CD4-positive, alpha-beta memory T cell (primary cell): ENCODE data around the gene SLC9C1. TPM values are rescaled to one million over a fixed set of nuclear protein-coding genes. Genes with fewer than 3 reads are reported as not detected.

Experiments used
- CTCF ChIA-PET: fragments of 350-600 bp; sonication (Branson Sonifier 250); formaldehyde crosslinking; loops from one replicate; lab custom pipeline; 2021; ENCODE audit warnings: inconsistent platforms; ENCODE audit not compliant: partially characterized antibody; lab: Charles Lee
- POLR2A ChIA-PET: fragments of 350-600 bp; sonication (Branson Sonifier 250); formaldehyde crosslinking; loops from one replicate; lab custom pipeline; 2021; ENCODE audit not compliant: partially characterized antibody; lab: Charles Lee
- DNase-seq, 5 donors: peaks; one replicate each; pipeline versions ENCODE4 v3.0.0 to v3.0.0-alpha.2; 2020 to 2022; ENCODE audit warnings: mixed read lengths in 1 of 5
- H3K27ac ChIP-seq: one replicate; pipeline ENCODE4 v1.7.0; 2013; ENCODE audit warnings: low read depth, low read length
- H3K27me3 ChIP-seq: 2 replicates; pipeline ENCODE4 v1.7.0; 2013; ENCODE audit warnings: mild to moderate bottlenecking, low read length, moderate library complexity; ENCODE audit not compliant: insufficient read depth
- H3K36me3 ChIP-seq: 2 replicates; pipeline ENCODE4 v1.7.0; 2013; ENCODE audit warnings: mild to moderate bottlenecking, low read length, moderate library complexity; ENCODE audit not compliant: insufficient read depth
- H3K4me1 ChIP-seq: 2 replicates; pipeline ENCODE4 v1.7.0; 2013; ENCODE audit warnings: mild to moderate bottlenecking, low read length, moderate library complexity; ENCODE audit not compliant: insufficient read depth
- H3K4me3 ChIP-seq, 2 donors: one replicate each; pipeline ENCODE4 v1.7.0; 2013; ENCODE audit warnings: low read length in 2 of 2, mild to moderate bottlenecking in 1 of 2
- H3K9me3 ChIP-seq, 2 donors: one replicate each; pipeline ENCODE4 v1.7.0; 2013; ENCODE audit warnings: low read length in 2 of 2, control low read depth in 1 of 2; ENCODE audit not compliant: control insufficient read depth in 1 of 2
- H3K27ac Mint-ChIP-seq, 7 donors: one replicate each; pipeline ENCODE4 v1.8.0; 2020 to 2021; ENCODE audit warnings: mixed read lengths in 7 of 7, mild to moderate bottlenecking in 6 of 7, inconsistent platforms in 3 of 7, moderate library complexity in 3 of 7
- H3K27me3 Mint-ChIP-seq, 2 donors: one replicate each; pipeline ENCODE4 v1.8.0; 2020 to 2021; ENCODE audit warnings: mixed read lengths in 2 of 2
- H3K36me3 Mint-ChIP-seq, 2 donors: one replicate each; pipeline ENCODE4 v1.8.0; 2020 to 2021; ENCODE audit warnings: mixed read lengths in 2 of 2, inconsistent platforms in 1 of 2, mild to moderate bottlenecking in 1 of 2
- H3K4me1 Mint-ChIP-seq, 4 donors: one replicate each; pipeline ENCODE4 v1.8.0; 2020 to 2021; ENCODE audit warnings: mixed read lengths in 4 of 4, mild to moderate bottlenecking in 1 of 4
- H3K4me3 Mint-ChIP-seq, 8 donors: one replicate each; pipeline ENCODE4 v1.8.0; 2020 to 2021; ENCODE audit warnings: mixed read lengths in 8 of 8, mild to moderate bottlenecking in 7 of 8, moderate library complexity in 6 of 8, inconsistent platforms in 3 of 8
- H3K9me3 Mint-ChIP-seq, 8 donors: one replicate each; pipeline ENCODE4 v1.8.0; 2020 to 2021; ENCODE audit warnings: mixed read lengths in 8 of 8, mild to moderate bottlenecking in 5 of 8, inconsistent platforms in 3 of 8, moderate library complexity in 1 of 8
- intact Hi-C: fragments of 100-400 bp; cut with micrococcal nuclease; formaldehyde crosslinking; loops from one replicate; pipeline ENCODE4 v1.15.1; 2023
- polyA plus RNA-seq, 2 donors: library from polyadenylated mRNA; unstranded; fragments of 300-500 nt; fragmentation: Illumina TruSeq; gene quantifications; one replicate each; pipeline ENCODE4 v1.2.3, GENCODE V29; 2021
- total RNA-seq, 2 experiments: library from RNA; stranded (reverse); gene quantifications; one replicate each; pipeline ENCODE4 v1.2.3, GENCODE V29; 2021

Gene SLC9C1
- total and polyA plus RNA-seq, 4 experiments from 2014 or later = not detected

- H3K4me1 Mint-ChIP-seq = peaks cover 22 to 38% (median 32%) of the 10 kb centered on the region in 4 donors
- DNase-seq = no peak
- H3K4me1 ChIP-seq = peaks cover 31% of the 10 kb centered on the region
- H3K9me3 Mint-ChIP-seq = peaks cover 0 to 11% (median 3%) of the 10 kb centered on the region in 8 donors
- CTCF ChIA-PET = interaction anchor here (3.8 to 6.8 kb wide), 2 partner anchors 12 to 153 kb away, joined by 26 to 43 read pairs; partner anchors contain the start of gene SLC9C1
- H3K27me3 ChIP-seq = no peaks in the 10 kb centered on the region
- no peaks in the 10 kb centered on the region for H3K36me3 ChIP-seq
- POLR2A ChIA-PET = no interaction called here
- H3K36me3 Mint-ChIP-seq = peaks cover 0 to 4% of the 10 kb centered on the region in 2 donors
- peak overlapping the region in 1 of 7 donors; percentile 54 for H3K27ac Mint-ChIP-seq
- no peak overlapping the region for H3K4me3 Mint-ChIP-seq
- H3K27ac ChIP-seq = no peak overlapping the region
- H3K27me3 Mint-ChIP-seq = no peaks in the 10 kb centered on the region
- H3K4me3 ChIP-seq = no peak overlapping the region
- intact Hi-C loops = no loop called here
- peaks cover 0 to 4% of the 10 kb centered on the region in 2 donors for H3K9me3 ChIP-seq
These were observed 153.4 kb downstream of the SLC9C1 start for GRCh38 chr3:112140584-112140983.

- H3K4me1 Mint-ChIP-seq = peaks cover 37 to 54% (median 47%) of the 10 kb centered on the region in 4 donors
- Histone ChIP-seq H3K4me1 (peaks cover 50% of the 10 kb centered on the region), H3K36me3 (no peaks in the 10 kb centered on the region), H3K4me3 (no peak overlapping the region), H3K27me3 (no peaks in the 10 kb centered on the region), H3K27ac (no peak overlapping the region), H3K9me3 (no peaks in the 10 kb centered on the region)
- no peaks in the 10 kb centered on the region for H3K36me3 Mint-ChIP-seq
- intact Hi-C loops = no loop called here
- ChIA-PET POLR2A (interaction anchor here (0.8 to 2.3 kb wide), 3 partner anchors 10 to 27 kb away, joined by 3 to 10 read pairs (median 3); no protein-coding TSS in a partner anchor), CTCF (interaction anchor here (0.8 to 6.8 kb wide), 22 partner anchors 9 to 395 kb away, joined by 3 to 43 read pairs (median 6); partner anchors contain the start of genes BTLA and SLC9C1)
- no peaks in the 10 kb centered on the region for H3K27me3 Mint-ChIP-seq
- no peak overlapping the region for H3K27ac Mint-ChIP-seq
- no peak for DNase-seq
- H3K9me3 Mint-ChIP-seq = no peaks in the 10 kb centered on the region
- no peak overlapping the region for H3K4me3 Mint-ChIP-seq
These were observed 155.6 kb downstream of the SLC9C1 start for GRCh38 chr3:112138219-112138969.

GRCh38 chr3:112137781-112138180 lies 156.2 kb downstream of the SLC9C1 start:
- POLR2A ChIA-PET = interaction anchor here (2.3 kb wide), 1 partner anchor 9 kb away, joined by 10 read pairs; no protein-coding TSS in a partner anchor
- Mint-ChIP-seq H3K27ac (no peak overlapping the region), H3K4me1 (peaks cover 41 to 57% (median 49%) of the 10 kb centered on the region in 4 donors), H3K27me3 (no peaks in the 10 kb centered on the region), H3K4me3 (no peak overlapping the region), H3K36me3 (peaks cover 0 to 5% of the 10 kb centered on the region in 2 donors), H3K9me3 (no peaks in the 10 kb centered on the region)
- Histone ChIP-seq H3K27ac (no peak overlapping the region), H3K36me3 (no peaks in the 10 kb centered on the region), H3K27me3 (no peaks in the 10 kb centered on the region), H3K4me3 (no peak overlapping the region), H3K4me1 (peaks cover 52% of the 10 kb centered on the region), H3K9me3 (no peaks in the 10 kb centered on the region)
- no peak for DNase-seq
- CTCF ChIA-PET = interaction anchor here (0.5 to 6.8 kb wide), 24 partner anchors 9 to 396 kb away, joined by 3 to 43 read pairs (median 6); partner anchors contain the start of genes BTLA and SLC9C1
- intact Hi-C loops = loop anchor here (1.0 to 2.0 kb wide), 6 partner anchors 25 to 394 kb away; no protein-coding TSS in a partner anchor

- intact Hi-C loops = loop anchor here (1.0 to 2.0 kb wide), 6 partner anchors 25 to 394 kb away; no protein-coding TSS in a partner anchor
- no peaks in the 10 kb centered on the region for H3K9me3 Mint-ChIP-seq
- no peaks in the 10 kb centered on the region for H3K27me3 ChIP-seq
- ChIA-PET CTCF (interaction anchor here (0.5 to 6.8 kb wide), 26 partner anchors 8 to 397 kb away, joined by 3 to 43 read pairs (median 6); partner anchors contain the start of genes BTLA and SLC9C1), POLR2A (interaction anchor here (2.3 kb wide), 1 partner anchor 9 kb away, joined by 10 read pairs; no protein-coding TSS in a partner anchor)
- peak overlapping the region in 1 of 8 donors; percentile 40 for H3K4me3 Mint-ChIP-seq
- no peaks in the 10 kb centered on the region for H3K9me3 ChIP-seq
- DNase-seq = peak in 4 of 5 donors; percentile 41 to 50 (median 45)
- H3K36me3 Mint-ChIP-seq = peaks cover 0 to 5% of the 10 kb centered on the region in 2 donors
- no peak overlapping the region for H3K27ac ChIP-seq
- H3K27ac Mint-ChIP-seq = peak overlapping the region; percentile 10 to 99 (median 68)
- peaks cover 45 to 61% (median 53%) of the 10 kb centered on the region in 4 donors for H3K4me1 Mint-ChIP-seq
- no peak overlapping the region for H3K4me3 ChIP-seq
- H3K27me3 Mint-ChIP-seq = no peaks in the 10 kb centered on the region
- no peaks in the 10 kb centered on the region for H3K36me3 ChIP-seq
- peaks cover 58% of the 10 kb centered on the region for H3K4me1 ChIP-seq
These were observed 156.9 kb downstream of the SLC9C1 start for GRCh38 chr3:112136959-112137693.

- intact Hi-C loops = loop anchor here (2.0 kb wide), 1 partner anchor 157 kb away; no protein-coding TSS in a partner anchor
- Mint-ChIP-seq H3K9me3 (no peaks in the 10 kb centered on the region), H3K27me3 (no peaks in the 10 kb centered on the region), H3K4me3 (peak overlapping the region in 2 of 8 donors; percentile 8 to 53), H3K27ac (peak overlapping the region in 6 of 7 donors; percentile 84 to 99 (median 98)), H3K4me1 (peaks cover 48 to 68% (median 58%) of the 10 kb centered on the region in 4 donors), H3K36me3 (peaks cover 0 to 5% of the 10 kb centered on the region in 2 donors)
- Histone ChIP-seq H3K4me3 (no peak overlapping the region), H3K27ac (peak overlapping the region; percentile 76), H3K9me3 (no peaks in the 10 kb centered on the region), H3K27me3 (no peaks in the 10 kb centered on the region), H3K36me3 (no peaks in the 10 kb centered on the region), H3K4me1 (peaks cover 67% of the 10 kb centered on the region)
- POLR2A ChIA-PET = interaction anchor here (0.5 kb wide), 1 partner anchor 600 kb away, joined by 4 read pairs; no protein-coding TSS in a partner anchor
- no peak for DNase-seq
- CTCF ChIA-PET = interaction anchor here (0.9 to 6.8 kb wide), 12 partner anchors 12 to 398 kb away, joined by 3 to 43 read pairs (median 12); partner anchors contain the start of genes BTLA and SLC9C1
These were observed 158.0 kb downstream of the SLC9C1 start for GRCh38 chr3:112136046-112136445.

- no peaks in the 10 kb centered on the region for H3K27me3 ChIP-seq
- H3K4me3 ChIP-seq = peak overlapping the region in 1 of 2 donors; percentile 6
- peak overlapping the region; percentile 76 for H3K27ac ChIP-seq
- no peaks in the 10 kb centered on the region for H3K36me3 ChIP-seq
- peak overlapping the region; percentile 97 to 99 (median 98) for H3K27ac Mint-ChIP-seq
- peaks cover 60 to 84% (median 70%) of the 10 kb centered on the region in 4 donors for H3K4me1 Mint-ChIP-seq
- ChIA-PET CTCF (interaction anchor here (1.1 to 6.8 kb wide), 3 partner anchors 10 to 159 kb away, joined by 3 to 43 read pairs (median 43); partner anchors contain the start of gene SLC9C1), POLR2A (interaction anchor here (3.5 kb wide), 1 partner anchor 10 kb away, joined by 18 read pairs; no protein-coding TSS in a partner anchor)
- H3K4me3 Mint-ChIP-seq = peak overlapping the region; percentile 14 to 98 (median 56)
- intact Hi-C loops = no loop called here
- no peaks in the 10 kb centered on the region for H3K9me3 Mint-ChIP-seq
- no peaks in the 10 kb centered on the region for H3K27me3 Mint-ChIP-seq
- H3K9me3 ChIP-seq = no peaks in the 10 kb centered on the region
- H3K36me3 Mint-ChIP-seq = peaks cover 7 to 10% of the 10 kb centered on the region in 2 donors
- peaks cover 82% of the 10 kb centered on the region for H3K4me1 ChIP-seq
- peak; percentile 58 to 79 (median 74) for DNase-seq
These were observed 159.5 kb downstream of the SLC9C1 start for GRCh38 chr3:112134335-112135124.
